ENCODE data around the gene ACSL6. TPM values are rescaled to one million over a fixed set of nuclear protein-coding genes. Genes with fewer than 3 reads are reported as not detected.
A peak's percentile ranks its signal among the peaks of the same experiment; 100 is the strongest.

Gene ACSL6
- total RNA-seq, 1 donor from 2014 or later, result 2.7 TPM

DNA sequence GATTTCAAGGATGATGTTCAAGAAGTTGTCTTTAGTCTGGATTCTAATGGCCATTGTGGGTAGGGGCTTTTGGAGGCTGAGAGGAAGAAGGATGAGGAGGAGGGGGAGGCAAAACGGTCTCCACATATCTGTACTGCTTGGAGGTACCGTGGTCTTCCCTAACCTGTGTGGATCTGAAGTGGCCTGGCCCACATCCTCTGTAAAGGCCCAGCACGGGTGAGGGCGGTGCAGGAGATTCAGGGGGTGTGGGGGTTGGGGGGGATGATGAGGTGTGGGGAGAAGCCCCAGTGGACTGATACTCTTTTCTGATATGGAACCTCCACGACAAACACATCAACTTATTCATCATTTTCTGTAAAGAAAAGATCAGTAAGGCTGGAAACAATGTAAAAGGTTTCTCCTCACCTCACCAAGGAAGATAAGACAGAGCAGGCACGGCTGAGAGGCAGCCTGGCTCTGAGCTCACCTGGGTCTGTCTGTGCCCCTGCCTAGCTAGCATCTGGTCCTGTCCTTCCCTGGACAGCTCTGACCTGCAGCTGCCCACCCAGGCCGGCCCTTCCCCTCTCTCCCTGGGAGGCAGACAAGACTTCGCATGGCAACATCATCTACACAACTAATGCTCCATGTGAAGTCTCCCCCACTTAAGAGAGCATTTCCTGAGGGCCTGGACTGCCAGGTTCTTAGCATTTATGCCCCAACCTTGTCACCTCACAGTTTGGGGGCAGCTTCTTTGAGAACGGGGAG lies 43.4 kb upstream of the ACSL6 start:
- DNase-seq, result peak; percentile 1
- TF ChIP-seq, protein P1, sequence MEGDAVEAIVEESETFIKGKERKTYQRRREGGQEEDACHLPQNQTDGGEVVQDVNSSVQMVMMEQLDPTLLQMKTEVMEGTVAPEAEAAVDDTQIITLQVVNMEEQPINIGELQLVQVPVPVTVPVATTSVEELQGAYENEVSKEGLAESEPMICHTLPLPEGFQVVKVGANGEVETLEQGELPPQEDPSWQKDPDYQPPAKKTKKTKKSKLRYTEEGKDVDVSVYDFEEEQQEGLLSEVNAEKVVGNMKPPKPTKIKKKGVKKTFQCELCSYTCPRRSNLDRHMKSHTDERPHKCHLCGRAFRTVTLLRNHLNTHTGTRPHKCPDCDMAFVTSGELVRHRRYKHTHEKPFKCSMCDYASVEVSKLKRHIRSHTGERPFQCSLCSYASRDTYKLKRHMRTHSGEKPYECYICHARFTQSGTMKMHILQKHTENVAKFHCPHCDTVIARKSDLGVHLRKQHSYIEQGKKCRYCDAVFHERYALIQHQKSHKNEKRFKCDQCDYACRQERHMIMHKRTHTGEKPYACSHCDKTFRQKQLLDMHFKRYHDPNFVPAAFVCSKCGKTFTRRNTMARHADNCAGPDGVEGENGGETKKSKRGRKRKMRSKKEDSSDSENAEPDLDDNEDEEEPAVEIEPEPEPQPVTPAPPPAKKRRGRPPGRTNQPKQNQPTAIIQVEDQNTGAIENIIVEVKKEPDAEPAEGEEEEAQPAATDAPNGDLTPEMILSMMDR (IDR thresholded peaks at IDR 0.05; ENCODE audit: borderline replicate concordance), result no peak
- no peaks in the 10 kb centered on the region for H3K4me1 ChIP-seq
- H3K9me3 ChIP-seq (replicated peaks), result no peaks in the 10 kb centered on the region
- intact Hi-C loops (cut with micrococcal nuclease), result no loop called here
- no peaks in the 10 kb centered on the region for H3K36me3 ChIP-seq
- no peak overlapping the region for H3K4me3 ChIP-seq
- H3K27me3 ChIP-seq (ENCODE audit: low read depth), result peaks cover 11% of the 10 kb centered on the region
- no peak overlapping the region for H3K27ac ChIP-seq (replicated peaks)

DNA sequence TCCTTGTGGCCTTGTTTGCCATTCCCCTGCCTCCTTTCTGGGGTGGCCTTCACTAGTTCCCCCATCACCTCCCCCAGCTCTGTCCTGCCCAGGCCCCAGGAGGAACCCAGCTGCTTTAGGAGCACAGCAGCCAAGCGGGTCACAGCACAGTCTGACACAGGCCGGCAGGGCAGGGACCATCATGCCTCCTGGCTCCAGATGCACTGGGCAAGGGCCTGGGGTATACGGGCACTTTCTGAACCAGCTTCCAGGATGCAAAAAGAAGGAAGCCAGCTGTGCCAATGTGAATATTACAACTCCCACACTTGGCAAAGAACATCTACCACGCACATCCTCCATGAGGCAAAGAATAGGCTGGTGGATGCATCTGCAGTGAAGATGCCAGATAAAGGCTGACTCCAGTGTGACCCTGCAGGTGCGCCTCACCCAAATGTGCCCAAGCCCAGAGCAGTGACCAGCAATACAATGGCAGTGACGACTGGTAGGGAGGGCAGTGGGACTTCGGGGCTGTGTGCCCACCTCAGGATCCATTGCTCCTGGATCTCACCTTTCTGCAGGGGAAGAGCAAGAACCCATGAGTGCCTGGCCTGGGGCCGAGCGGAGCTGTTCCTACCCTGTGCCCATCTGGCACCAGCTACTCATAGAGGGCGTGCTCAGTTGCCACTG lies 42.7 kb upstream of the ACSL6 start:
- intact Hi-C loops (cut with micrococcal nuclease), result no loop called here
- H3K27ac ChIP-seq (replicated peaks), result no peak overlapping the region
- no peaks in the 10 kb centered on the region for H3K36me3 ChIP-seq
- peaks cover 11% of the 10 kb centered on the region for H3K27me3 ChIP-seq (ENCODE audit: low read depth)
- peak; percentile 4 for DNase-seq
- no peaks in the 10 kb centered on the region for H3K4me1 ChIP-seq
- TF ChIP-seq, protein P1 (IDR thresholded peaks at IDR 0.05; ENCODE audit: borderline replicate concordance), result no peak
- no peak overlapping the region for H3K4me3 ChIP-seq
- no peaks in the 10 kb centered on the region for H3K9me3 ChIP-seq (replicated peaks)

DNA sequence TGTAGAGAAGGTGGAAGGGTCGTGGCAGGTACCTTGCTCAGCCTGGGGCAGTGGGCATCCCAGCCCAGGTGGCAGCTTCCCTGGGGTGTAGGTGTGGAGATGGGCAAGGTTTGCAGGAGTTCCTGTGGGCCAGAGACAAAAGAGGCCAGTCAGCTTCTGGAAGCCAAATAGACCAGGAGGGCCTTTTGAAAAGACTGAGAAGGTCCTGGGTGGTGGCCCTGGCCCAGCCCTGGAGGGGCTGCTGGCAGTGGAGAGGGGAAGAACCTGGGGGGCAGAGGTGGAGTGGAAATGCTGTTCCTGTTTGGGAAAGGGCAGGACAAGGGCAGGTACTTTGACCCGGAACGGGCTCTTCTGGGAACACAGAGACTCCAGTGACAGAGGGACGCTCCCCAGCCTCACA lies 42.0 kb upstream of the ACSL6 start:
- DNase-seq, result peak; percentile 3

DNA sequence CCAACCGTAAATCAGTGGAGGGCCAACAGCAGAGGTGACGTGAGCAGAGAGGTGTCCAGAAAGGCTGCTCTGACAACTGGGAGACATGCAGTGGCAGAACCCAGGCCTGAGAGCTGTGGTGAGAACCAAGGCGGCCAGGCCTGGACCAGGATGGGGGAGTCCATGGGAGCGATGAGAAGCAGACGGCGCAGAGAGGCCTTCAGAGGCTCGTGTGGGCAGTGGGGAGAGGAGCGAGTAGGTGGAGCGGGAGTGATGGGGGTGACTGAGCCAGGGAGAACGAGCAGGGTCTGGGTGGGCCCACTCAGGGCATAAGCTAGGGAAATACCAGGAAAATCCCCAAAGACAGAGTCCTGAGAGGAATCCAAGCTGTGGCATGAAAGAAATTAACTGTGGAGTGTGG lies 41.1 kb upstream of the ACSL6 start:
- Histone ChIP-seq H3K9me3 (replicated peaks) (no peaks in the 10 kb centered on the region), H3K27ac (replicated peaks) (no peak overlapping the region), H3K27me3 (ENCODE audit: low read depth) (peaks cover 11% of the 10 kb centered on the region), H3K4me1 (no peaks in the 10 kb centered on the region), H3K36me3 (no peaks in the 10 kb centered on the region), H3K4me3 (no peak overlapping the region)
- intact Hi-C loops (cut with micrococcal nuclease), result no loop called here
- DNase-seq, result peak; percentile 12
- TF ChIP-seq, protein P1 (IDR thresholded peaks at IDR 0.05; ENCODE audit: borderline replicate concordance), result no peak

More for the DNA sequence above, 42.0 kb upstream of the ACSL6 start:
- Histone ChIP-seq H3K4me1 (no peaks in the 10 kb centered on the region), H3K27ac (replicated peaks) (no peak overlapping the region), H3K9me3 (replicated peaks) (no peaks in the 10 kb centered on the region), H3K4me3 (no peak overlapping the region), H3K27me3 (ENCODE audit: low read depth) (peaks cover 11% of the 10 kb centered on the region), H3K36me3 (no peaks in the 10 kb centered on the region)
- TF ChIP-seq, protein P1 (IDR thresholded peaks at IDR 0.05; ENCODE audit: borderline replicate concordance), result no peak
- intact Hi-C loops (cut with micrococcal nuclease), result no loop called here

DNA sequence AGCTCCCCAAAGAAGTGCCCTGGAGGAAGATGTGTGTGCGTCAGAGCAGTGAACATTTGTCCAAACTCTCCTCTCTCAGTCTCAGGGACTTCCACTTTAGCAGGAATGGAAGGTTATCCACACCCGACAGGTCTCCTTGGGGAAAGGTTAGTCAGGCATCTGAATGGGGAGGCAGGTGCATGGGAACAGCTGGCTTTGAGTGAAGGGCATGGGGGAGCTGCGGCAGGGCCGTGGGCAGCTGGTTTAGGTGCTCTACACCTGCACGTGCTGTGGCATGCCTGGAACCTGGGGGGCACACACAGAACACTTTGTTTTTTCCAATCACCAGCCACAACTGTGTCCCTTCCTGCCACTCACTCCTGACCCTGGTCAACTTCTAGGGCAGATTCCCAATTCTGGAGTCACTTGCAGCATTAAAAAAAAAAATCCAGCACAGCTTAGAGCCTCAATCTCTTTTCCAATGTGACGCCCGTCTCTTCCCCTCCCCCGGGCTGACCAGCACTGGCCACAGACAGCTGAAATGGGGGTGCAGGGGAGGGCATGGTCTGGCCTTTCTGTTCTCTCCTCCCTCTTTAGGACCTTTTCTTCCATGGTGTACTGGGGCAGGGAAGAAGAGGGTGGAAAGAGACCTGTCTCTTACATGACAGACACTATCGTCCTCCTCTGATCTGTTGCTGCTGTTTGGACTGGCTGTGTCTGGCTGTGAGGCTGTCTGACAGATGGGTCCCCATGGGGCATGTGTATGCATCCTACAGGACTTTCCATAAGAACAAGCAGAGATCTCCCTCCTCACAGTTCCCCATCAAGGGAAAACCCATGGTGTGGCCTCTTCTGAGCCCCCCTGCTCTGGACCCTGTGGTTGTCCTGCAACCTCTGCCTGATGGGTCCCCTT lies 39.4 kb upstream of the ACSL6 start:
- Histone ChIP-seq H3K27me3 (ENCODE audit: low read depth) (peaks cover 11% of the 10 kb centered on the region), H3K4me3 (no peak overlapping the region), H3K4me1 (no peaks in the 10 kb centered on the region), H3K27ac (replicated peaks) (no peak overlapping the region), H3K9me3 (replicated peaks) (no peaks in the 10 kb centered on the region), H3K36me3 (no peaks in the 10 kb centered on the region)
- DNase-seq, result peak; percentile 2
- TF ChIP-seq, protein P1 (IDR thresholded peaks at IDR 0.05; ENCODE audit: borderline replicate concordance), result no peak
- intact Hi-C loops (cut with micrococcal nuclease), result no loop called here
